PC-9 (cell line): ENCODE data around the gene GPT2. TPM values are rescaled to one million over a fixed set of nuclear protein-coding genes. Genes with fewer than 3 reads are reported as not detected.
A peak's percentile ranks its signal among the peaks of the same experiment; 100 is the strongest.

Source experiments
- BruUV-seq: library from RNA; stranded (reverse); fragments of 400-500 nt; replicated peaks from 2 replicates; lab custom pipeline; 2021; lab: Mats Ljungman, UMichigan
- CTCF ChIA-PET: fragments of 300-600 bp; sonication (Branson Sonifier 250); formaldehyde crosslinking; loops from one replicate; lab custom pipeline; 2022; ENCODE audit warnings: antibody characterized with exemption; lab: Charles Lee
- POLR2A ChIA-PET: fragments of 300-600 bp; sonication (Branson Sonifier 250); formaldehyde crosslinking; loops from one replicate; lab custom pipeline; 2022; ENCODE audit warnings: antibody characterized with exemption; ENCODE audit not compliant: unreplicated experiment; lab: Charles Lee
- DNase-seq, 2 experiments: peaks; one replicate each; pipeline versions ENCODE4 v3.0.0 to v3.0.0-alpha.2; 2015 to 2022; ENCODE audit warnings: mixed read lengths in 1 of 2
- H2AFZ ChIP-seq: fragments of 200-600 bp; sonication (generic); 2 replicates; pipeline ENCODE4 v1.8.1; 2017; ENCODE audit warnings: antibody characterized with exemption
- H3F3A ChIP-seq: fragments of 200-600 bp; sonication (generic); 2 replicates; pipeline ENCODE4 v1.8.1; 2017; ENCODE audit warnings: antibody characterized with exemption, mild to moderate bottlenecking, low read depth; ENCODE audit not compliant: insufficient read depth
- H3K27ac ChIP-seq: fragments of 200-600 bp; sonication (generic); 2 replicates; pipeline ENCODE4 v1.6.1; 2016; ENCODE audit warnings: mixed run types
- H3K27me3 ChIP-seq: fragments of 200-600 bp; sonication (generic); 2 replicates; pipeline ENCODE4 v1.6.1; 2016; ENCODE audit warnings: low read depth, mixed run types; ENCODE audit not compliant: insufficient read depth
- H3K36me3 ChIP-seq: fragments of 200-600 bp; sonication (generic); 2 replicates; pipeline ENCODE4 v1.6.1; 2016; ENCODE audit warnings: low read depth, mixed run types
- H3K4me1 ChIP-seq: fragments of 200-600 bp; sonication (generic); replicated peaks from 2 replicates; pipeline ENCODE4 v1.6.1; 2016; ENCODE audit warnings: mixed run types; ENCODE audit not compliant: insufficient read depth
- H3K4me2 ChIP-seq: fragments of 200-600 bp; sonication (generic); 2 replicates; pipeline ENCODE4 v1.6.1; 2017; ENCODE audit warnings: mixed run types
- H3K4me3 ChIP-seq: fragments of 200-600 bp; sonication (generic); 2 replicates; pipeline ENCODE4 v1.6.1; 2016; ENCODE audit warnings: mixed run types
- H3K79me2 ChIP-seq: fragments of 200-600 bp; sonication (generic); 2 replicates; pipeline ENCODE4 v1.6.1; 2017; ENCODE audit warnings: low read depth, mixed run types
- H3K9me2 ChIP-seq: fragments of 200-600 bp; sonication (generic); 2 replicates; pipeline ENCODE4 v1.8.1; 2017; ENCODE audit warnings: mild to moderate bottlenecking; ENCODE audit not compliant: insufficient read depth
- H3K9me3 ChIP-seq: fragments of 200-600 bp; sonication (generic); 2 replicates; pipeline ENCODE4 v1.8.1; 2016; ENCODE audit warnings: low read depth; ENCODE audit not compliant: insufficient read depth
- H4K20me1 ChIP-seq: fragments of 200-600 bp; sonication (generic); 2 replicates; pipeline ENCODE4 v1.8.1; 2017; ENCODE audit not compliant: insufficient read depth
- CTCF ChIP-seq: fragments of 200-600 bp; sonication (generic); conservative IDR thresholded peaks from 2 replicates; pipeline ENCODE4 v1.6.1; 2017; ENCODE audit warnings: mixed run types, antibody characterized with exemption, mild to moderate bottlenecking, moderate library complexity
- EZH2 ChIP-seq: fragments of 200-600 bp; sonication (generic); IDR thresholded peaks from 2 replicates; pipeline ENCODE4 v1.8.0; 2017; ENCODE audit warnings: antibody characterized with exemption, low read depth
- intact Hi-C: fragments of 100-400 bp; cut with micrococcal nuclease; formaldehyde crosslinking; loops from one replicate; pipeline ENCODE4 v1.10.0; 2022; ENCODE audit not compliant: unreplicated experiment
- total RNA-seq: library from RNA; stranded (reverse); gene quantifications from 2 replicates; pipeline ENCODE4 v1.2.3, GENCODE V29; 2021

Gene GPT2
- total RNA-seq, 1 experiment from 2014 or later: 67.2 TPM

DNA sequence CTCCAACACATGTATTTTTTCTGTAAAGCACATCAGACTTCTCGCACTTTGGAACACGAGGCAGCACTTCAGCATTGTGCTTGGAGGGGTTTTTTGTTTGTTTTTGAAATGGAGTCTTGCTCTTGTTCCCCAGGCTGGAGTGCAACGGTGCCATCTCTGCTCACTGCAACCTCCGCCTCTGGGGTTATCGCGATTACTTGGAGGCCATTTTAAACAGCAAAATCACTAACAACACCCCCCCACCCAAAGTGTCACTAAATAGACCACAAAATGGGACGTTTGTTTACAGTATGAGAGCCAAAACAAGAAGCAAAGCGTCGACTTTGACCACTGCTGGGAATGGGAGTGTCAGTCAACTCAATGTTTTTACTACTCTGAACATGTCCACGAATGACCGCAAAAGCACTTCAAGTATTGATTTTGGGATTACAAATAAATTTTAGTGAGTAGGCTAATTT, 44.1 kb upstream of the GPT2 start:
- no TSS peak for BruUV-seq
- CTCF ChIA-PET: no interaction called here
- Histone ChIP-seq H3K27me3 (no peaks in the 10 kb centered on the region), H3K4me3 (no peak overlapping the region), H3K9me2 (no peaks in the 10 kb centered on the region), H3F3A (no peaks in the 10 kb centered on the region), H3K36me3 (no peaks in the 10 kb centered on the region), H3K27ac (no peak overlapping the region), H2AFZ (peak overlapping the region; percentile 62; the same call in 1 of the 2 replicates), H3K9me3 (no peaks in the 10 kb centered on the region), H3K79me2 (no peaks in the 10 kb centered on the region), H4K20me1 (no peaks in the 10 kb centered on the region), H3K4me2 (no peak overlapping the region), H3K4me1 (no peaks in the 10 kb centered on the region)
- no peak for DNase-seq
- TF ChIP-seq EZH2: no peak
- TF ChIP-seq CTCF: no peak
- POLR2A ChIA-PET: no interaction called here
- intact Hi-C loops: no loop called here

DNA sequence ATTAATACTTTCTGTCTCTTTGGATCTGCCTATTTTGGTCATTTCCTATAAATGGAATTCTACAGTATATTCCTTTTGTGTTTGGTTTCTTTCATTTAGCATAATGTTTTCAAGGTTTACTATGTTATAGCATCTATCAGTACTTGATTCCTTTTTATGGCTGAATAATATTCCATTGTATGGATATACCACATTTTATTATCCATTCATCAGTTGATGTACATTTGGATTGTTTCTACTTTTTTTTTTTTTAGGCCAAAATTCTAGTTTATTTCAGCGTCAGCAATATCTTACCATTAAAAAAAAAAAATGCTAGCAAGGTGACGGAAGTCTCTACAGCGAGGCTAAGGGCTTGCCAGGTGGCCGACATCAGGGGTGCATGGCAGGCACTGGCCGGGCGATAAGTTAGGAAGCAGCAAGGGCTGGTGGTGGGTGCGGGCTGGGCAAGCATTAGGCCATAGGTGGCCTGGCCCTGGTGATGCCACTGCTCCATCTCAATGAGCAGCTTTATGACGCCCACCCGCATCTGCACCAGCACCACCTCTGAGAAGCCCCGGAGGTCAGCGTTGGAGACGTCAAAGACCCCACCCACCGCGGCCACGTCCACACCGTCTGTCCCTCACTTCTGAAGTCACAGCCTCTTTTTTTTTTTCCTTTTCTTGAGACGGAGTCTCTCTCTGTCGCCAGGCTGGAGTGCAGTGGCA, 41.8 kb upstream of the GPT2 start:
- Histone ChIP-seq H3K79me2 (no peaks in the 10 kb centered on the region), H3K36me3 (no peaks in the 10 kb centered on the region), H3K9me3 (no peaks in the 10 kb centered on the region), H3K4me1 (no peaks in the 10 kb centered on the region), H3F3A (peaks cover 1% of the 10 kb centered on the region; the same call in 1 of the 2 replicates), H4K20me1 (no peaks in the 10 kb centered on the region), H3K27me3 (no peaks in the 10 kb centered on the region), H2AFZ (no peak overlapping the region), H3K9me2 (no peaks in the 10 kb centered on the region), H3K4me3 (no peak overlapping the region), H3K27ac (no peak overlapping the region), H3K4me2 (no peak overlapping the region)
- POLR2A ChIA-PET: no interaction called here
- TF ChIP-seq EZH2 (no peak), CTCF (no peak)
- no peak for DNase-seq
- CTCF ChIA-PET: no interaction called here
- intact Hi-C loops: no loop called here
- BruUV-seq: no TSS peak

- no peaks in the 10 kb centered on the region for H3K4me1 ChIP-seq
- no peak overlapping the region for H2AFZ ChIP-seq
- no peak for TF ChIP-seq EZH2
- no peak for TF ChIP-seq CTCF
- no peak overlapping the region for H3K4me2 ChIP-seq
- intact Hi-C loops: no loop called here
- no peak overlapping the region for H3K4me3 ChIP-seq
- no peaks in the 10 kb centered on the region for H3K9me3 ChIP-seq
- no peak for DNase-seq
- POLR2A ChIA-PET: no interaction called here
- no peaks in the 10 kb centered on the region for H3K36me3 ChIP-seq
- peaks cover 3% of the 10 kb centered on the region; the same call in 1 of the 2 replicates for H3F3A ChIP-seq
- no peaks in the 10 kb centered on the region for H3K79me2 ChIP-seq
- no peak overlapping the region for H3K27ac ChIP-seq
- no peaks in the 10 kb centered on the region for H3K27me3 ChIP-seq
- CTCF ChIA-PET: no interaction called here
- BruUV-seq: no TSS peak
- no peaks in the 10 kb centered on the region for H4K20me1 ChIP-seq
- no peaks in the 10 kb centered on the region for H3K9me2 ChIP-seq
Observed at GRCh38 chr16:46843898-46844642, 40.1 kb upstream of the GPT2 start.
